Mucosa of descending colon (tissue), 3 donors: ENCODE results near the gene DSG3. TPM values are rescaled to one million over a fixed set of nuclear protein-coding genes. Genes with fewer than 3 reads are reported as not detected.

Experiments
- ATAC-seq: fragments of 200-7000 bp; cut with Tn5 transposase; one replicate; pipeline ENCODE4 v1.9.1; 2020; ENCODE audit warnings: mild to moderate bottlenecking, moderate library complexity
- DNase-seq, 3 donors: peaks; one replicate each; pipeline ENCODE4 v3.0.0-alpha.2; 2020
- H3K36me3 ChIP-seq: fragments of 200-600 bp; one replicate; pipeline ENCODE4 v1.8.0; 2021; ENCODE audit warnings: low read depth, mild to moderate bottlenecking
- H3K4me1 ChIP-seq: fragments of 200-600 bp; one replicate; pipeline ENCODE4 v1.8.0; 2021; ENCODE audit warnings: low read depth, mild to moderate bottlenecking
- H3K4me3 ChIP-seq: fragments of 200-600 bp; one replicate; pipeline ENCODE4 v1.8.0; 2021; ENCODE audit warnings: mild to moderate bottlenecking
- H3K9me3 ChIP-seq: fragments of 200-600 bp; one replicate; pipeline ENCODE4 v1.8.0; 2021; ENCODE audit warnings: mild to moderate bottlenecking
- intact Hi-C, 2 donors: fragments of 100-400 bp; cut with DNase I in 1 of 2; cut with micrococcal nuclease in 1 of 2; formaldehyde crosslinking; loops; one replicate each; pipeline versions ENCODE4 v1.11.0 to v1.11.1; 2022; cut with DNase I, micrococcal nuclease
- total RNA-seq, 3 donors: library from RNA; stranded (reverse); fragmentation: NEBNext Ultra II Directional in 2 of 3; extraction: Animal tissue kit (Norgen Biotek cat#: 25700) in 2 of 3; gene quantifications; one replicate each; pipeline versions ENCODE4 v1.2.1 to v1.2.4, GENCODE V29; 2021 to 2023
- TF ChIP-seq, protein P1 (sequence below): fragments of 200-600 bp; IDR thresholded peaks from one replicate; pipeline ENCODE4 v1.8.0; 2022; ENCODE audit warnings: antibody characterized with exemption, mild to moderate bottlenecking
- donor health status: DM: no; HTN: no; CAD: no; lungs with moderate emphysema.
- donor health status: DM: no; HTN: no; CAD: no.
- donor health status: DM: no; HTN: yes; CAD: no.

Gene DSG3
- total RNA-seq, 3 donors from 2014 or later = 0.06 to 1.0 (median 0.14) TPM

DNA sequence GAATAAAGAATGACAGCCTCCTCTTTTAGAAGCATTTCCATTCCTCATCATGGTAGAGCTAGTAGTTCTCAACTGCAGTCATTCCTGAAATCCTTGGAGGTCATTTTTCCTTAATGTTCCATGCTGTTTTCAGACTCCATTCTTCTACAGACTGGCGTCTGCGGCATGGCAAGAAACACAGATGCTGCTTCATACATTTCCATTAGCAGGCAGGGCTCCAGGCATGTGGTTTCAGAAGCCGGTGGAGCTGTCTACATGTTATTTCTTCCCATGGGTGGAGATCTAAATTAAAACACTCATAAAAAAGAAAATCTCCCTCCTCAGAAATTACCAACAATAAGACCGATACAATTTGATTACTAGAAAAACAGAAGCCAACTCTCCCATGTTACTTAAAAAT is 6.0 kb upstream of the DSG3 start:
- DNase-seq = no peak
- intact Hi-C loops = no loop called here
- Histone ChIP-seq H3K36me3 (no peaks in the 10 kb centered on the region), H3K9me3 (no peaks in the 10 kb centered on the region), H3K4me1 (no peaks in the 10 kb centered on the region), H3K4me3 (no peak overlapping the region)
- no peak for ATAC-seq
- TF ChIP-seq, protein P1, sequence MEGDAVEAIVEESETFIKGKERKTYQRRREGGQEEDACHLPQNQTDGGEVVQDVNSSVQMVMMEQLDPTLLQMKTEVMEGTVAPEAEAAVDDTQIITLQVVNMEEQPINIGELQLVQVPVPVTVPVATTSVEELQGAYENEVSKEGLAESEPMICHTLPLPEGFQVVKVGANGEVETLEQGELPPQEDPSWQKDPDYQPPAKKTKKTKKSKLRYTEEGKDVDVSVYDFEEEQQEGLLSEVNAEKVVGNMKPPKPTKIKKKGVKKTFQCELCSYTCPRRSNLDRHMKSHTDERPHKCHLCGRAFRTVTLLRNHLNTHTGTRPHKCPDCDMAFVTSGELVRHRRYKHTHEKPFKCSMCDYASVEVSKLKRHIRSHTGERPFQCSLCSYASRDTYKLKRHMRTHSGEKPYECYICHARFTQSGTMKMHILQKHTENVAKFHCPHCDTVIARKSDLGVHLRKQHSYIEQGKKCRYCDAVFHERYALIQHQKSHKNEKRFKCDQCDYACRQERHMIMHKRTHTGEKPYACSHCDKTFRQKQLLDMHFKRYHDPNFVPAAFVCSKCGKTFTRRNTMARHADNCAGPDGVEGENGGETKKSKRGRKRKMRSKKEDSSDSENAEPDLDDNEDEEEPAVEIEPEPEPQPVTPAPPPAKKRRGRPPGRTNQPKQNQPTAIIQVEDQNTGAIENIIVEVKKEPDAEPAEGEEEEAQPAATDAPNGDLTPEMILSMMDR = no peak

- no peak for DNase-seq
- no peaks in the 10 kb centered on the region for H3K36me3 ChIP-seq
- H3K9me3 ChIP-seq = no peaks in the 10 kb centered on the region
- intact Hi-C loops = no loop called here
- no peak overlapping the region for H3K4me3 ChIP-seq
- no peak for ATAC-seq
- TF ChIP-seq, protein P1 = no peak
- no peaks in the 10 kb centered on the region for H3K4me1 ChIP-seq
Observed at GRCh38 chr18:31444142-31444541, 3.4 kb upstream of the DSG3 start.

DNA sequence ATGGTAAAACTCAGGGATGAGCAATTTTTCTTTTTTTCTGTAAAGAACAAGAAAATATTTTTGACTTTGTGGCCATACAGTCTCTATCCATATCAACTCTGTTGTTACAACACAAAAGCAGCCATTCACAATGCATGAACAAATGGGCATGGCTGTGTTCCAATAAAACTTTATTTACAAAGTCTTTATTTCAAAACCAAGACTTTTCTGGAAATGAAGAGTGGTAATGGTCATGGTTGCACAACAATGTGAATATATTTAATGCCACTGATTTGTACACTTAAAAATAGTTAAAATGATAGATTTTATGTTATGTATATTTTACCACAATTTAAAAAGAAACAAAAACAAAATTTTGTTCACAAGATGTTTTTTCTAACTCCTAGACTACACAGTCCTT is 1.6 kb upstream of the DSG3 start:
- no peak for ATAC-seq
- intact Hi-C loops = no loop called here
- Histone ChIP-seq H3K4me1 (no peaks in the 10 kb centered on the region), H3K9me3 (no peaks in the 10 kb centered on the region), H3K36me3 (no peaks in the 10 kb centered on the region), H3K4me3 (no peak overlapping the region)
- TF ChIP-seq, protein P1 = no peak
- DNase-seq = no peak

DNA sequence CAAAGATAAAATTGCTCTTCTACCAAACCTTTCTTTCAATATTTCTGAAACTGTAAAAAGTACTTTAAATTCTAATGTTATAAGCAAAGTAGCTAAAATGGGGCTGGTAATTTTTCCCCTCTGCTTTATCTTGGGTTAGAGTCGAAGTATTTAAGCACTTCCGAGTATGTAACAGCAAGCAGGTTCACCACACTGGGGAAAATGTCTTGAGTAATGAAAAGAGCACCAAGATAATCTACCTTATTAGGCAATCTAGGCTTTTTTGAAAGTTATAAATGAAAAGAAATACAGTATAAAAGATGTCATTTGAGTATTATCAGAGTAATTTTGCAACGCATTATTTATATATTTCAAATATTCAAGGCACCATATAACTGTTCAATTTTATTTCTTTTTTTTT is 687 bp upstream of the DSG3 start:
- no peak for ATAC-seq
- H3K9me3 ChIP-seq = no peaks in the 10 kb centered on the region
- no peaks in the 10 kb centered on the region for H3K4me1 ChIP-seq
- no peaks in the 10 kb centered on the region for H3K36me3 ChIP-seq
- TF ChIP-seq, protein P1 = no peak
- DNase-seq = no peak
- no peak overlapping the region for H3K4me3 ChIP-seq
- intact Hi-C loops = no loop called here

DNA sequence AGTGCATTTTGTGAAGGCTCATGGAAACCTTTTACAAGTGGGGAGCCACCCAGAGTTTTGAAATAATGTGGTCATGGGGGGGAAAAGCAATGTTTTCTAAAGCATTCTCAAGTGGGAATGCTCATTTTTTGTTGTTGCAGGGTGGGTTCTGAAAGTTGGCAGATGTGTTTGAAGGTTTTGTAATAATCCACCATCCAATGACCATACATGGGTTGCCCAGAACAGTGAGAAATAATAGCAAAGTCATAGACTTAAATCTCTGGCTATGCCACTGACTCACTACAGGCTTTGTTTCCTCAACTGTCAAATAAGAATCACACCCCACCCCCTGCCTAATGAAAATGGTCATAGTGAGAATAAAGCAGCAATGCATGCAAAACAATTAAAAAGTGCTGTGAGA is 2.9 kb downstream of the DSG3 start:
- intact Hi-C loops = no loop called here
- TF ChIP-seq, protein P1 = no peak
- Histone ChIP-seq H3K4me3 (no peak overlapping the region), H3K4me1 (no peaks in the 10 kb centered on the region), H3K9me3 (no peaks in the 10 kb centered on the region), H3K36me3 (no peaks in the 10 kb centered on the region)
- DNase-seq = no peak
- no peak for ATAC-seq

GRCh38 chr18:31451625-31452024 is 4.1 kb downstream of the DSG3 start:
- no peaks in the 10 kb centered on the region for H3K36me3 ChIP-seq
- TF ChIP-seq, protein P1 = no peak
- no peaks in the 10 kb centered on the region for H3K9me3 ChIP-seq
- no peak for DNase-seq
- H3K4me1 ChIP-seq = no peaks in the 10 kb centered on the region
- ATAC-seq = no peak
- H3K4me3 ChIP-seq = no peak overlapping the region
- intact Hi-C loops = no loop called here
